HepG2 (cell line): Measurements from ENCODE around the gene DCAF6. TPM values are rescaled to one million over a fixed set of nuclear protein-coding genes. Genes with fewer than 3 reads are reported as not detected.
A peak's percentile ranks its signal among the peaks of the same experiment; 100 is the strongest.

Source experiments
- ARNT2 ChIP-seq: sonication (generic); formaldehyde crosslinking; IDR thresholded peaks from 2 replicates; pipeline ENCODE4 v1.8.0; 2022; ENCODE audit warnings: mild to moderate bottlenecking, low read depth, missing genetic modification reagents, moderate library complexity
- EHMT2 ChIP-seq: fragments of 200-600 bp; sonication (generic); IDR thresholded peaks from 2 replicates; pipeline ENCODE4 v1.7.0; 2017; ENCODE audit warnings: antibody characterized with exemption, low read depth, low read length, borderline replicate concordance
- GABPB1 ChIP-seq: IDR thresholded peaks from 2 replicates; pipeline ENCODE4 v1.6.1; 2016; ENCODE audit warnings: mild to moderate bottlenecking, missing genetic modification reagents, moderate library complexity, missing compliant biosample characterization
- HCFC1 ChIP-seq: fragments of 150-350 bp; IDR thresholded peaks from 2 replicates; pipeline ENCODE4 v1.6.1; 2014; ENCODE audit warnings: low read depth, low read length
- LCORL ChIP-seq, 2 experiments: fragments of 450-650 bp in 1 of 2; sonication (generic) in 1 of 2; formaldehyde crosslinking in 1 of 2; IDR thresholded peaks; 2 replicates each; pipeline versions ENCODE4 v1.5.0 to v1.6.1; 2017 to 2020; ENCODE audit warnings: antibody characterized with exemption in 1 of 2, missing genetic modification reagents in 1 of 2
- MTA3 ChIP-seq: sonication (generic); formaldehyde crosslinking; IDR thresholded peaks from 2 replicates; pipeline ENCODE4 v1.4.0; 2020; ENCODE audit warnings: missing genetic modification reagents
- NFYC ChIP-seq: IDR thresholded peaks from 2 replicates; pipeline ENCODE4 v1.6.1; 2016; ENCODE audit warnings: missing genetic modification reagents, missing compliant biosample characterization
- POLR2AphosphoS5 ChIP-seq: IDR thresholded peaks from 2 replicates; pipeline ENCODE4 v1.6.1; 2012; ENCODE audit warnings: low read depth, low read length
- TCF12 ChIP-seq, 2 experiments: fragments of 450-650 bp in 1 of 2; sonication (generic) in 1 of 2; formaldehyde crosslinking in 1 of 2; IDR thresholded peaks; 2 replicates each; pipeline versions ENCODE4 v1.6.1 to v1.8.0; 2017 to 2022; ENCODE audit warnings: antibody characterized with exemption in 1 of 2, mild to moderate bottlenecking in 1 of 2, missing genetic modification reagents in 1 of 2, moderate library complexity in 1 of 2
- ZMAT3 ChIP-seq: sonication (generic); formaldehyde crosslinking; conservative IDR thresholded peaks from 2 replicates; pipeline ENCODE4 v1.7.0; 2021; ENCODE audit warnings: missing genetic modification reagents
- ZNF451 ChIP-seq: sonication (generic); formaldehyde crosslinking; IDR thresholded peaks from 2 replicates; pipeline ENCODE4 v1.5.0; 2020; ENCODE audit warnings: mild to moderate bottlenecking, missing genetic modification reagents
- ZNF468 ChIP-seq: sonication (generic); formaldehyde crosslinking; IDR thresholded peaks from 2 replicates; pipeline ENCODE4 v1.8.0; 2022; ENCODE audit warnings: mild to moderate bottlenecking, moderate library complexity, missing genetic modification reagents
- ZNF577 ChIP-seq: sonication (generic); formaldehyde crosslinking; IDR thresholded peaks from 2 replicates; pipeline ENCODE4 v1.4.0; 2020; ENCODE audit warnings: mild to moderate bottlenecking, low read depth, missing genetic modification reagents, borderline replicate concordance
- ZNF782 ChIP-seq: sonication (generic); formaldehyde crosslinking; IDR thresholded peaks from 2 replicates; pipeline ENCODE4 v1.4.0; 2020; ENCODE audit warnings: missing genetic modification reagents, mild to moderate bottlenecking, borderline replicate concordance
- ZSCAN29 ChIP-seq: sonication (generic); formaldehyde crosslinking; conservative IDR thresholded peaks from 2 replicates; pipeline ENCODE4 v1.4.0; 2020; ENCODE audit warnings: mild to moderate bottlenecking, missing genetic modification reagents
- polyA plus RNA-seq, 8 experiments: library from polyadenylated mRNA; depleted of rRNA in 3 of 8; stranded (reverse) in 7 of 8; unstranded in 1 of 8; fragments of >200 nt; fragmentation: Illumina TruSeq in 4 of 8; extraction: Trizol in 4 of 8; gene quantifications; 2 replicates each; pipeline versions ENCODE4 v1.2.1 to v1.2.3, GENCODE V29; 2011 to 2016; ENCODE audit warnings: low read depth in 4 of 8, missing spikeins in 1 of 8, mixed read lengths in 1 of 8; ENCODE audit not compliant: insufficient read depth in 1 of 8
- total RNA-seq, 5 experiments: library from RNA; depleted of rRNA; stranded (reverse); fragments of >200 nt; fragmentation: Illumina TruSeq; extraction: Trizol; gene quantifications; 2 replicates each; pipeline ENCODE4 v1.2.3, GENCODE V29; 2016; ENCODE audit warnings: low read depth in 1 of 5
- TF ChIP-seq, protein P1 (sequence below), 2 experiments: sonication (generic) in 1 of 2; formaldehyde crosslinking in 1 of 2; IDR thresholded peaks; 2 replicates each; pipeline versions ENCODE4 v1.4.0 to v1.6.1; 2016 to 2020; ENCODE audit warnings: borderline replicate concordance in 1 of 2, low read depth in 1 of 2, mild to moderate bottlenecking in 1 of 2, missing genetic modification reagents in 1 of 2
- TF ChIP-seq, protein P2 (sequence below): sonication (generic); formaldehyde crosslinking; IDR thresholded peaks from 2 replicates; pipeline ENCODE4 v1.5.1; 2020; ENCODE audit warnings: mild to moderate bottlenecking, missing genetic modification reagents, moderate library complexity
- TF ChIP-seq, protein P3 (sequence below): sonication (generic); formaldehyde crosslinking; IDR thresholded peaks from 2 replicates; pipeline ENCODE4 v1.5.0; 2020; ENCODE audit warnings: missing genetic modification reagents
- TF ChIP-seq, protein P4 (sequence below): sonication (generic); formaldehyde crosslinking; IDR thresholded peaks from 2 replicates; pipeline ENCODE4 v1.4.0; 2020; ENCODE audit warnings: missing genetic modification reagents

The DCAF6 gene
- total and polyA plus RNA-seq, 2 of the 13 experiments (the other 11 are each of a cell fraction or from before 2014, with no cell fraction given), result 24.7 to 33.7 TPM

DNA sequence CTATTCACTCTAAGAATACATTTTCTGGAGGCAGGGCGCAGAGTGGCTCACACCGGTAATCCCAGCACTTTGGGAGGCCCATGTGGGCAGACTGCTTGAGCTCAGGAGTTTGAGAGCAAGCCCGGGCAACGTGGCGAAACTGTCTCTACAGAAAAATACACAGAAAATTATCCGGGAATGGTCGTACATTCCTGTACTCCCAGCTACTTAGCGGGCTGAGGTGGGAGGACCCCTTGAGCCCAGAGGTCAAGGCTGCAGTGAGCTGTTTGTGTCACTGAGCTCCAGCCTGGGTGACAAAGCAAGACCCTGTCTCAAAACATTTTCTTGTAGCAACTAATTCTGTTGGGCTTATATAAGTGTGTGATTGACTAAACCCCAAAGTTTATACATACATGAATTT is 169.8 kb downstream of the DCAF6 start (continued):
- TF ChIP-seq ZNF782 (CRISPR knock-in tag), result no peak
- TF ChIP-seq ZNF577 (CRISPR knock-in tag), result no peak
- TF ChIP-seq, protein P1, sequence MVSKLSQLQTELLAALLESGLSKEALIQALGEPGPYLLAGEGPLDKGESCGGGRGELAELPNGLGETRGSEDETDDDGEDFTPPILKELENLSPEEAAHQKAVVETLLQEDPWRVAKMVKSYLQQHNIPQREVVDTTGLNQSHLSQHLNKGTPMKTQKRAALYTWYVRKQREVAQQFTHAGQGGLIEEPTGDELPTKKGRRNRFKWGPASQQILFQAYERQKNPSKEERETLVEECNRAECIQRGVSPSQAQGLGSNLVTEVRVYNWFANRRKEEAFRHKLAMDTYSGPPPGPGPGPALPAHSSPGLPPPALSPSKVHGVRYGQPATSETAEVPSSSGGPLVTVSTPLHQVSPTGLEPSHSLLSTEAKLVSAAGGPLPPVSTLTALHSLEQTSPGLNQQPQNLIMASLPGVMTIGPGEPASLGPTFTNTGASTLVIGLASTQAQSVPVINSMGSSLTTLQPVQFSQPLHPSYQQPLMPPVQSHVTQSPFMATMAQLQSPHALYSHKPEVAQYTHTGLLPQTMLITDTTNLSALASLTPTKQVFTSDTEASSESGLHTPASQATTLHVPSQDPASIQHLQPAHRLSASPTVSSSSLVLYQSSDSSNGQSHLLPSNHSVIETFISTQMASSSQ (IDR thresholded peaks at IDR 0.05; ENCODE audit: low read depth), result no peak
- TF ChIP-seq, protein P1 (CRISPR knock-in tag; IDR thresholded peaks at IDR 0.05; ENCODE audit: borderline replicate concordance), result no peak
- no peak for TF ChIP-seq ARNT2 (CRISPR knock-in tag)
- no peak for TF ChIP-seq ZNF451 (CRISPR knock-in tag)
- no peak for TF ChIP-seq MTA3 (CRISPR knock-in tag)
- TF ChIP-seq TCF12 (IDR thresholded peaks at IDR 0.05), result no peak
- TF ChIP-seq TCF12 (CRISPR knock-in tag; IDR thresholded peaks at IDR 0.05), result no peak
- no peak for TF ChIP-seq POLR2AphosphoS5
- TF ChIP-seq GABPB1 (CRISPR knock-in tag), result no peak
- TF ChIP-seq, protein P2, sequence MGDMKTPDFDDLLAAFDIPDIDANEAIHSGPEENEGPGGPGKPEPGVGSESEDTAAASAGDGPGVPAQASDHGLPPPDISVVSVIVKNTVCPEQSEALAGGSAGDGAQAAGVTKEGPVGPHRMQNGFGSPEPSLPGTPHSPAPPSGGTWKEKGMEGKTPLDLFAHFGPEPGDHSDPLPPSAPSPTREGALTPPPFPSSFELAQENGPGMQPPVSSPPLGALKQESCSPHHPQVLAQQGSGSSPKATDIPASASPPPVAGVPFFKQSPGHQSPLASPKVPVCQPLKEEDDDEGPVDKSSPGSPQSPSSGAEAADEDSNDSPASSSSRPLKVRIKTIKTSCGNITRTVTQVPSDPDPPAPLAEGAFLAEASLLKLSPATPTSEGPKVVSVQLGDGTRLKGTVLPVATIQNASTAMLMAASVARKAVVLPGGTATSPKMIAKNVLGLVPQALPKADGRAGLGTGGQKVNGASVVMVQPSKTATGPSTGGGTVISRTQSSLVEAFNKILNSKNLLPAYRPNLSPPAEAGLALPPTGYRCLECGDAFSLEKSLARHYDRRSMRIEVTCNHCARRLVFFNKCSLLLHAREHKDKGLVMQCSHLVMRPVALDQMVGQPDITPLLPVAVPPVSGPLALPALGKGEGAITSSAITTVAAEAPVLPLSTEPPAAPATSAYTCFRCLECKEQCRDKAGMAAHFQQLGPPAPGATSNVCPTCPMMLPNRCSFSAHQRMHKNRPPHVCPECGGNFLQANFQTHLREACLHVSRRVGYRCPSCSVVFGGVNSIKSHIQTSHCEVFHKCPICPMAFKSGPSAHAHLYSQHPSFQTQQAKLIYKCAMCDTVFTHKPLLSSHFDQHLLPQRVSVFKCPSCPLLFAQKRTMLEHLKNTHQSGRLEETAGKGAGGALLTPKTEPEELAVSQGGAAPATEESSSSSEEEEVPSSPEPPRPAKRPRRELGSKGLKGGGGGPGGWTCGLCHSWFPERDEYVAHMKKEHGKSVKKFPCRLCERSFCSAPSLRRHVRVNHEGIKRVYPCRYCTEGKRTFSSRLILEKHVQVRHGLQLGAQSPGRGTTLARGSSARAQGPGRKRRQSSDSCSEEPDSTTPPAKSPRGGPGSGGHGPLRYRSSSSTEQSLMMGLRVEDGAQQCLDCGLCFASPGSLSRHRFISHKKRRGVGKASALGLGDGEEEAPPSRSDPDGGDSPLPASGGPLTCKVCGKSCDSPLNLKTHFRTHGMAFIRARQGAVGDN, result peak; percentile 29
- TF ChIP-seq, protein P3, sequence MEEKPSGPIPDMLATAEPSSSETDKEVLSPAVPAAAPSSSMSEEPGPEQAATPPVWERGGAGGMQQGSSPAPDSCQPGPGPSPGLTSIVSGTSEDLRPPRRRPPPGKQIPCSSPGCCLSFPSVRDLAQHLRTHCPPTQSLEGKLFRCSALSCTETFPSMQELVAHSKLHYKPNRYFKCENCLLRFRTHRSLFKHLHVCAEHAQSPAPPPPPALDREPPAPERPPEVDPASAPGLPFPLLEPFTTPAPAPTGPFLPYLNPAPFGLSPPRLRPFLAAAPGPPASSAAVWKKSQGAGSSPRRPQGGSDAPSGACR (CRISPR knock-in tag), result 0 out of 2 replicates have a peak, but pooled peaks have one; percentile 33
- TF ChIP-seq LCORL (IDR thresholded peaks at IDR 0.05), result no peak
- TF ChIP-seq LCORL (CRISPR knock-in tag; IDR thresholded peaks at IDR 0.05), result peak; percentile 50; the same call in 1 of the 2 replicates
- no peak for TF ChIP-seq EHMT2
- no peak for TF ChIP-seq ZMAT3
- no peak for TF ChIP-seq ZNF468
- TF ChIP-seq, protein P4, sequence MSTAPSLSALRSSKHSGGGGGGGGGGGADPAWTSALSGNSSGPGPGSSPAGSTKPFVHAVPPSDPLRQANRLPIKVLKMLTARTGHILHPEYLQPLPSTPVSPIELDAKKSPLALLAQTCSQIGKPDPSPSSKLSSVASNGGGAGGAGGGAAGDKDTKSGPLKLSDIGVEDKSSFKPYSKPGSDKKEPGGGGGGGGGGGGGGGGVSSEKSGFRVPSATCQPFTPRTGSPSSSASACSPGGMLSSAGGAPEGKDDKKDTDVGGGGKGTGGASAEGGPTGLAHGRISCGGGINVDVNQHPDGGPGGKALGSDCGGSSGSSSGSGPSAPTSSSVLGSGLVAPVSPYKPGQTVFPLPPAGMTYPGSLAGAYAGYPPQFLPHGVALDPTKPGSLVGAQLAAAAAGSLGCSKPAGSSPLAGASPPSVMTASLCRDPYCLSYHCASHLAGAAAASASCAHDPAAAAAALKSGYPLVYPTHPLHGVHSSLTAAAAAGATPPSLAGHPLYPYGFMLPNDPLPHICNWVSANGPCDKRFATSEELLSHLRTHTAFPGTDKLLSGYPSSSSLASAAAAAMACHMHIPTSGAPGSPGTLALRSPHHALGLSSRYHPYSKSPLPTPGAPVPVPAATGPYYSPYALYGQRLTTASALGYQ, result no peak
- no peak for TF ChIP-seq HCFC1
- peak; percentile 95 for TF ChIP-seq ZSCAN29
- no peak for TF ChIP-seq NFYC (CRISPR knock-in tag)
